T1000 (cell line): ENCODE data around the gene LRP2BP.
"Not testable (repeated sequence)": the region's sequence is repeated elsewhere in the genome, so short reads cannot be mapped to it uniquely, and the experiment has no call there.

Experiments used
- DNase-seq: peaks from one replicate; lab custom pipeline; 2025; ENCODE audit warnings: mixed read lengths; lab: John Stamatoyannopoulos, UW

LRP2BP gene

DNA sequence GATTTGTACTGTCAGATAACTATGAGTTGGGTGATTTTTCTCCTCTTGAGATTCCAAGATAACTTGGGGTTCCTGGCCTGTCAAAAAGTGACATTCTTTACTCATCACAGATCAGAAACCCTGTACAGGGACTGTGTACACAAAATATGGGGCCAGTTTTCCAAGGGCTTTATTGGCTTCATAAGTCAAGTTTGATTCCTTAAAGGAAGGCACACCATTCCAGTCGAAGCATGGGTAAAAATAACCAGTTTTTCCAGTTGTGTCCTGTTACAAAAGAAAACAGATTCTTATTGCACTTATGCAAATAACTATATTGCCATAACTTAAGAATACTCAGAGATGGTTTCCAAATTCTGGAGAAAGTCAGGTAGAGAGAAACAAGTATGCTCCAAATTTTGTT, 70.0 kb downstream of the LRP2BP start:
- not testable (repeated sequence) for DNase-seq

DNA sequence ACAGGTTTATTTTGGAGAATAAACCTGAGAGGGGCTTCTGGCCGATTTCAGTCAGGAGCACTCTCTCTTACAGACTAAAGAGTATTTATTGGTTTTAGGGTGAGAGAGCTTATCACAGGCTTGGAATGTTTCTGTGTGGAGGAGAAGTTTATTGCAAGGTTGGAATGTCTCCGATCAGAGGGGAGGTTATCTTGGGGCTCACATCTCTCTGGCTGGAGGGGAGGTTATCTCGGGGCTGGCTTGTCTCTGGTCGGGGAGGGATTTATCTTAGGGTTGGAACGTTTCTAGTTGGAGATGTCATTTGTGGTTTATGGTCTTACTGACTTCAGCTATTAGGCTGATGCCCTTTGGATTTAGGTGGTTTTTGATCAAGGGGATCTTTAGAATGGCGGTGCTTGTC, 71.4 kb downstream of the LRP2BP start:
- not testable (repeated sequence) for DNase-seq

DNA sequence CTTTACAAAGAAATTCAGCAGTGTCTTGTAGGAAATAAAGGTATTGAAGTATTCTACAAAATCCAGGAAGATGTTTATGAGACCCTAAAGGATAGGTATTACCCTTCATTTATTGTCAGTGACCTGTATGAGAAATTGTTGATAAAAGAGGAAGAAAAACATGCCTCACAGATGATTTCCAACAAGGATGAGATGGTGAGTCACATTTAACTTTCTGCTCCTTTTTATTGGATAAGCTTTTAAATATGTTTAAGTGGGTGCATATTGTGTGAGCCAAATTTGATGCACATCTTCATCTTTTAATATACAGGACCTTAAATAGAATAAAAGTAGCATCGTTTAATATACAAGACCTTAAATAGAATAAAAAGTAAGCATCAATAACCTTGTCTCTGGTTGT, 72.1 kb downstream of the LRP2BP start:
- DNase-seq = no peak

DNA sequence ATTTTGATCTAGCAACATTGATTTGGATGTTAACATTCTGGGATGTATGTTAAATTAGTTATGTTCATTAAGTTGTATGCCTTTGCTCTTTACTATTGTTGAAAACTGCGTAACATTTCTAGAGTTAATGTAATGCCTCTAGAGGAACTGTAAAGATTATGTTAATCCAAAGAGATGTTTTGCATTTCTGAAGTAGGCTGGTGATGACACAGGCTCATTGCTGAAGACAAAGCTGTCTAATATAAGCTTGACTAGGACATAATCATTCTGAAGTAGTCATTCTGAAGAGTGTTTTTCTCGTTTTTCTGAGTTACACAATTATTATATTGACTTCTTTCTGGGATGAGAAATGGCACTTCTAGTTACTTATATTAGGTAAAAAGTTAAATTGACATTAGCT, 72.9 kb downstream of the LRP2BP start:
- no peak for DNase-seq

DNA sequence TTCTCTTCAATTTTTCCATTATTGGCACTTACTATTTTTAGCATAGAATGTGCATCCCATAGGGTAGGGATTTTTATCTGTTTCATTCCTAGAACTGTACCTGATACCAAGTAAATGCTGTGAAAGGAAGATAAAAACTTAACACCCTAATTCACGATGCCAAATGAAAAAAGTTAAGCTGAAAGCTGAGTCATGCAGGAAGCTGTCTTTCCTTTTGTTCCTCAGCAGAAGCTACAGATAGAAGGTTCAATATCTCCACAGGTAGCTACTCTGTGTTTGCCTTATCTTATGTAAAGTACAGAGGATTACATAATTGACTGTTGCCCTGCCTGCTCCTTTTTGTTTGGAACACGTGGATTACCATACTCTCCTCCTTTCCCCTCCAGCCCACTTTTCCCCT, 77.0 kb downstream of the LRP2BP start:
- DNase-seq = no peak

DNA sequence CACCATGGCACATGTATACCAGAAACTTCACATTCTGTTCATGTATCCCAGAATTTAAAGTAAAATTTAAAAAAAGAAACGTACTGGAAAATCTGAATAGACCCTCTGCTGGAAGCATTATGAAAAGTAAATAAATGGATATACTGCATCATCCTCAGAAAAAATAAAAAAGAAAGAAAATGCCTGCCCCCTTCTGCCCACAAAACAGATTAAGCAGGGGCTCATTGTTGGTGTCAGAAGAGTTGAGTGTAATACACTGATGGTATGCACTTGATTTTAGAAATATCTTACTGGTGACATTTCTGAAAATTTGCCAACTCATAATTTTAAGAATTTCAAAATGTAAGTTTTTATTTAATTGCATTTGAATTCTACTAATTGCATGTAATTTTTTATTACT, 77.8 kb downstream of the LRP2BP start:
- no peak for DNase-seq

DNA sequence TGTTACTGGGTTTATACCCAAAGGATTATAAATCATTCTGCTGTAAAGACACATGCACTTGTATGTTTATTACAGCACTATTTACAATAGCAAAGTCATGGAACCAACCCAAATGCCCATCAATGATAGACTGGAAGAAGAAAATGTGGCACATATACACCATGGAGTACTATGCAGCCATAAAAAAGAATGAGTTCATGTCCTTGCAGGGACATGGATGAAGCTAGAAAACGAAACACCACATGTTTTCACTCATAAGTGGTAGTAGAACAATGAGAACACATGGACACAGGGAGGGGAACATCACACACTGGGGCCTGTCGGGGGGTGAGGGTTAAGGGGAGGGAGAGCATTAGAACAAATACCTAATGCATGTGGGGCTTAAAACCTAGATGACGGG, 78.3 kb downstream of the LRP2BP start:
- not testable (repeated sequence) for DNase-seq
